IMR-90 (cell line): ENCODE results near the gene NUDT1. TPM values are rescaled to one million over a fixed set of nuclear protein-coding genes. Genes with fewer than 3 reads are reported as not detected.
A peak's percentile ranks its signal among the peaks of the same experiment; 100 is the strongest.

Source experiments
- ATAC-seq: fragments of 200-7000 bp; cut with Tn5 transposase; 2 replicates; pipeline ENCODE4 v1.9.1; 2020; ENCODE audit warnings: low read depth, mild to moderate bottlenecking, moderate library complexity
- BruUV-seq: library from RNA; stranded (reverse); fragments of 400-500 nt; replicated peaks from 2 replicates; lab custom pipeline; 2021; lab: Mats Ljungman, UMichigan
- CTCF ChIA-PET: fragments of 300-600 bp; formaldehyde crosslinking; extraction: SDS; loops from one replicate; lab custom pipeline; 2021; ENCODE audit warnings: antibody characterized with exemption; lab: Yijun Ruan, JAX
- POLR2A ChIA-PET: fragments of 300-600 bp; sonication (Branson Sonifier 250); formaldehyde crosslinking; loops from one replicate; lab custom pipeline; 2022; ENCODE audit warnings: antibody characterized with exemption; ENCODE audit not compliant: unreplicated experiment; lab: Charles Lee
- DNase-seq: peaks from one replicate; pipeline ENCODE4 v3.0.0; 2013
- H2AFZ ChIP-seq: replicated peaks from 2 replicates; pipeline ENCODE3; 2013; ENCODE audit warnings: low read length, mild to moderate bottlenecking; ENCODE audit not compliant: poor library complexity
- H2AK5ac ChIP-seq: 2 replicates; pipeline ENCODE4 v1.6.1; 2013; ENCODE audit warnings: low read depth, low read length, inconsistent platforms
- H2AK9ac ChIP-seq: replicated peaks from 2 replicates; pipeline ENCODE3; 2013; ENCODE audit warnings: mild to moderate bottlenecking, low read depth, low read length, moderate library complexity; ENCODE audit not compliant: poor library complexity
- H2BK120ac ChIP-seq: 2 replicates; pipeline ENCODE4 v1.6.1; 2013; ENCODE audit warnings: low read depth, low read length, inconsistent platforms
- H2BK15ac ChIP-seq: 3 replicates; pipeline ENCODE4 v1.6.1; 2013; ENCODE audit warnings: low read depth, low read length, inconsistent platforms
- H2BK20ac ChIP-seq: 2 replicates; pipeline ENCODE4 v1.6.1; 2013; ENCODE audit warnings: low read depth, mild to moderate bottlenecking, inconsistent platforms, low read length, moderate library complexity
- H2BK5ac ChIP-seq: 2 replicates; pipeline ENCODE4 v1.6.1; 2013; ENCODE audit warnings: mild to moderate bottlenecking, low read depth, low read length, inconsistent platforms; ENCODE audit not compliant: poor library complexity, severe bottlenecking
- H3K14ac ChIP-seq: replicated peaks from 2 replicates; pipeline ENCODE4 v1.6.1; 2013; ENCODE audit warnings: low read depth, low read length, inconsistent platforms
- H3K18ac ChIP-seq: 2 replicates; pipeline ENCODE4 v1.6.1; 2013; ENCODE audit warnings: low read depth, low read length, control low read depth
- H3K23ac ChIP-seq: 2 replicates; pipeline ENCODE4 v1.6.1; 2013; ENCODE audit warnings: low read depth, low read length, inconsistent platforms
- H3K27ac ChIP-seq: 2 replicates; pipeline ENCODE4 v1.5.1; 2013; ENCODE audit warnings: mild to moderate bottlenecking, control low read depth, low read length; ENCODE audit not compliant: insufficient read depth
- H3K27me3 ChIP-seq: 2 replicates; pipeline ENCODE4 v1.6.1; 2013; ENCODE audit warnings: low read length; ENCODE audit not compliant: control insufficient read depth, insufficient read depth
- H3K36me3 ChIP-seq: 2 replicates; pipeline ENCODE4 v1.6.1; 2013; ENCODE audit warnings: low read length, mixed read lengths; ENCODE audit not compliant: control insufficient read depth, insufficient read depth
- H3K4ac ChIP-seq: 2 replicates; pipeline ENCODE4 v1.6.1; 2013; ENCODE audit warnings: low read depth, low read length, inconsistent platforms
- H3K4me1 ChIP-seq: 2 replicates; pipeline ENCODE4 v1.6.1; 2013; ENCODE audit warnings: low read length, mixed read lengths; ENCODE audit not compliant: control insufficient read depth, insufficient read depth
- H3K4me2 ChIP-seq: 2 replicates; pipeline ENCODE4 v1.6.1; 2013; ENCODE audit warnings: low read depth, mild to moderate bottlenecking, control low read depth, low read length, moderate library complexity
- H3K4me3 ChIP-seq: 2 replicates; pipeline ENCODE4 v1.5.1; 2013; ENCODE audit warnings: low read depth, mild to moderate bottlenecking, control low read depth, low read length, moderate library complexity; ENCODE audit not compliant: insufficient read depth
- H3K56ac ChIP-seq: 2 replicates; pipeline ENCODE4 v1.6.1; 2013; ENCODE audit warnings: low read length, inconsistent platforms; ENCODE audit not compliant: insufficient read depth; ENCODE audit errors: extremely low read depth
- H3K79me1 ChIP-seq, 2 experiments: 2 replicates each; pipeline ENCODE4 v1.6.1; 2013; ENCODE audit warnings: low read length in 2 of 2, inconsistent platforms in 1 of 2, low read depth in 1 of 2
- H3K9ac ChIP-seq: 2 replicates; pipeline ENCODE4 v1.6.1; 2013; ENCODE audit warnings: low read depth, low read length, control low read depth
- H3K9me1 ChIP-seq: 2 replicates; pipeline ENCODE4 v1.6.1; 2013; ENCODE audit warnings: low read length, inconsistent platforms; ENCODE audit not compliant: insufficient read depth
- H3K9me3 ChIP-seq: 2 replicates; pipeline ENCODE4 v1.6.1; 2013; ENCODE audit warnings: low read length; ENCODE audit not compliant: control insufficient read depth, insufficient read depth
- H4K20me1 ChIP-seq: 2 replicates; pipeline ENCODE4 v1.6.1; 2013; ENCODE audit warnings: low read length, inconsistent platforms; ENCODE audit not compliant: insufficient read depth
- H4K5ac ChIP-seq: 2 replicates; pipeline ENCODE4 v1.6.1; 2013; ENCODE audit warnings: mild to moderate bottlenecking, low read depth, low read length, control low read depth
- H4K8ac ChIP-seq, 2 experiments: 2 replicates each; pipeline ENCODE4 v1.6.1; 2013; ENCODE audit warnings: low read depth in 2 of 2, low read length in 2 of 2, control low read depth in 1 of 2, inconsistent platforms in 1 of 2
- H4K91ac ChIP-seq: 2 replicates; pipeline ENCODE4 v1.6.1; 2013; ENCODE audit warnings: low read depth, low read length, inconsistent platforms; ENCODE audit not compliant: insufficient read depth
- POLR2A ChIP-seq: IDR thresholded peaks from 2 replicates; pipeline ENCODE4 v1.6.1; 2012; ENCODE audit warnings: mild to moderate bottlenecking, low read depth, low read length
- USF2 ChIP-seq: fragments of 150-350 bp; IDR thresholded peaks from 2 replicates; pipeline ENCODE4 v1.6.1; 2017; ENCODE audit warnings: mild to moderate bottlenecking, antibody characterized with exemption, low read length, low read depth
- WGBS, 2 experiments: methylation state at CpG; one replicate each; pipeline versions ENCODE4 v1.1.5 to v1.1.7; 2013; ENCODE audit warnings: missing lambda C conversion rate in 2 of 2; ENCODE audit not compliant: insufficient read length in 1 of 2; ENCODE audit errors: extremely low coverage in 2 of 2; 5-methylcytosine and 5-hydroxymethylcytosine counted together
- dilution Hi-C: fragments of 300-500 bp; cut with HindIII; formaldehyde crosslinking; loops from one replicate; pipeline ENCODE4 v1.14.3; 2018; ENCODE audit warnings: low sequenced_read_pairs; ENCODE audit not compliant: unreplicated experiment
- in situ Hi-C: fragments of 300-500 bp; cut with MboI; formaldehyde crosslinking; loops from 3 replicates; pipeline ENCODE4 v1.14.3; 2019; ENCODE audit warnings: low sequenced_read_pairs, inconsistent platforms, mixed read lengths
- intact Hi-C: fragments of 100-400 bp; cut with micrococcal nuclease; formaldehyde crosslinking; loops from 2 replicates; pipeline ENCODE4 v1.10.0; 2022
- polyA plus RNA-seq, 3 experiments: library from polyadenylated mRNA; depleted of rRNA; stranded (reverse); fragments of >200 nt; gene quantifications; 2 replicates each; pipeline ENCODE4 v1.2.3, GENCODE V29; 2012; ENCODE audit warnings: low replicate concordance in 1 of 3
- total RNA-seq: library from RNA; depleted of rRNA; stranded (reverse); fragments of >200 nt; gene quantifications from 2 replicates; pipeline ENCODE4 v1.2.3, GENCODE V29; 2012

NUDT1 gene
- total and polyA plus RNA-seq, 2 of the 4 experiments (the other 2 are of a cell fraction) = 33.4 to 49.1 TPM

- DNase-seq (no peak), ATAC-seq (no peak)
- Histone ChIP-seq H2AK5ac (no peak overlapping the region), H3K4me1 (peaks cover 7% of the 10 kb centered on the region; the same call in 1 of the 2 replicates), H2BK5ac (no peak overlapping the region), H4K8ac (no peak overlapping the region), H3K27ac (no peak overlapping the region), H2BK120ac (no peak overlapping the region), H3K9ac (no peak overlapping the region), H3K4me3 (no peak overlapping the region), H3K18ac (no peak overlapping the region), H3K79me1 (peaks cover 10 to 48% of the 10 kb centered on the region in 2 experiments), H4K5ac (no peak overlapping the region), H4K91ac (no peak overlapping the region), H2AK9ac (no peak overlapping the region), H3K14ac (no peak overlapping the region), H2BK15ac (no peak overlapping the region), H3K9me3 (no peaks in the 10 kb centered on the region), H4K20me1 (peaks cover 15% of the 10 kb centered on the region), H2AFZ (no peak overlapping the region), H3K56ac (no peak overlapping the region), H3K4me2 (no peak overlapping the region), H3K36me3 (peaks cover 4% of the 10 kb centered on the region; the same call in 1 of the 2 replicates), H3K23ac (no peak overlapping the region), H2BK20ac (no peak overlapping the region), H3K27me3 (no peaks in the 10 kb centered on the region), H3K9me1 (peaks cover 2% of the 10 kb centered on the region), H3K4ac (no peak overlapping the region)
- ChIA-PET POLR2A (interaction anchor here (1.4 kb wide), 1 partner anchor 32 kb away, joined by 10 read pairs; no protein-coding TSS in a partner anchor), CTCF (interaction anchor here (0.7 kb wide), 1 partner anchor 62 kb away, joined by 8 read pairs; no protein-coding TSS in a partner anchor)
- in situ Hi-C loops (no loop called here), intact Hi-C loops (no loop called here), dilution Hi-C loops (no loop called here)
- WGBS, 2 experiments = no CpG with 5 or more reads among the region's 2 CpGs
- TF ChIP-seq POLR2A (no peak), USF2 (peak; percentile 19; the same call in 1 of the 2 replicates)
- no TSS peak for BruUV-seq
Measured at GRCh38 chr7:2280424-2280823, 38.4 kb downstream of the NUDT1 start.
